NCI-H1436 (cell line): ENCODE measurements around the gene PLA2R1.

Experiments used
- DNase-seq: peaks from one replicate; lab custom pipeline; 2025; lab: John Stamatoyannopoulos, UW

PLA2R1 gene

GRCh38 chr2:159933727-159934049, 128.7 kb downstream of the PLA2R1 start:
- DNase-seq = no peak

GRCh38 chr2:159933040-159933726, 129.2 kb downstream of the PLA2R1 start:
- DNase-seq = no peak

GRCh38 chr2:159926695-159927094, 135.7 kb downstream of the PLA2R1 start:
- DNase-seq = no peak

- DNase-seq = no peak
Measured at GRCh38 chr2:159925975-159926374, 136.4 kb downstream of the PLA2R1 start.

GRCh38 chr2:159922563-159922962, 139.9 kb downstream of the PLA2R1 start:
- DNase-seq = no peak

GRCh38 chr2:159921752-159922404, 140.5 kb downstream of the PLA2R1 start:
- no peak for DNase-seq

GRCh38 chr2:159916511-159916910, 145.9 kb downstream of the PLA2R1 start:
- DNase-seq = no peak

GRCh38 chr2:159913900-159914299, 148.5 kb downstream of the PLA2R1 start:
- no peak for DNase-seq

GRCh38 chr2:159912580-159912979, 149.8 kb downstream of the PLA2R1 start:
- no peak for DNase-seq

- DNase-seq = no peak
Measured at GRCh38 chr2:159910951-159911350, 151.5 kb downstream of the PLA2R1 start.

- no peak for DNase-seq
Measured at GRCh38 chr2:159908623-159909022, 153.8 kb downstream of the PLA2R1 start.

- no peak for DNase-seq
Measured at GRCh38 chr2:159907909-159908308, 154.5 kb downstream of the PLA2R1 start.

GRCh38 chr2:159905926-159906714, 156.3 kb downstream of the PLA2R1 start:
- no peak for DNase-seq

- no peak for DNase-seq
Measured at GRCh38 chr2:159904959-159905305, 157.5 kb downstream of the PLA2R1 start.

GRCh38 chr2:159904127-159904958, 158.1 kb downstream of the PLA2R1 start, which contains the start of gene LY75:
TSS of gene LY75 (minus strand) at chr2:159904756.
- peak; percentile 33 for DNase-seq

- DNase-seq = no peak
Measured at GRCh38 chr2:159903443-159904126, 158.8 kb downstream of the PLA2R1 start.

- DNase-seq = no peak
Measured at GRCh38 chr2:159902722-159903121, 159.7 kb downstream of the PLA2R1 start.

- no peak for DNase-seq
Measured at GRCh38 chr2:159900343-159900742, 162.1 kb downstream of the PLA2R1 start.

- no peak for DNase-seq
Measured at GRCh38 chr2:159898441-159898840, 164.0 kb downstream of the PLA2R1 start.

- DNase-seq = no peak
Measured at GRCh38 chr2:159897720-159898119, 164.7 kb downstream of the PLA2R1 start.

- no peak for DNase-seq
Measured at GRCh38 chr2:159897081-159897480, 165.3 kb downstream of the PLA2R1 start.
